PC-9 (cell line): ENCODE data around the gene PDE8A.
"Not testable (repeated sequence)": the region's sequence is repeated elsewhere in the genome, so short reads cannot be mapped to it uniquely, and the experiment has no call there.

ENCODE experiments used
- CTCF ChIP-seq: fragments of 200-600 bp; sonication (generic); conservative IDR thresholded peaks from 2 replicates; pipeline ENCODE4 v1.6.1; 2017; ENCODE audit warnings: mixed run types, antibody characterized with exemption, mild to moderate bottlenecking, moderate library complexity
- EZH2 ChIP-seq: fragments of 200-600 bp; sonication (generic); IDR thresholded peaks from 2 replicates; pipeline ENCODE4 v1.8.0; 2017; ENCODE audit warnings: antibody characterized with exemption, low read depth

GRCh38 chr15:85177042-85177515 is 195.4 kb downstream of the PDE8A start:
- not testable (repeated sequence) for TF ChIP-seq CTCF, EZH2
